Measurements from ENCODE around the gene JAML.

- TF ChIP-seq POLR2AphosphoS5 (IDR thresholded peaks at IDR 0.05; ENCODE audit: low read depth, low read length) (no peak), POLR2A (IDR thresholded peaks at IDR 0.05; ENCODE audit: low read depth, low read length) (no peak), SPI1 (IDR thresholded peaks at IDR 0.05; ENCODE audit: low read depth, low read length) (no peak), TAF1 (IDR thresholded peaks at IDR 0.05; ENCODE audit: low read depth, low read length) (no peak), PAX5 (IDR thresholded peaks at IDR 0.05; ENCODE audit: insufficient read depth, low read length, severe bottlenecking) (no peak)
Measured at GRCh38 chr11:118223570-118223969, 1.2 kb downstream of the JAML start.
